ENCODE measurements around the gene ZNF136.

Gene ZNF136

DNA sequence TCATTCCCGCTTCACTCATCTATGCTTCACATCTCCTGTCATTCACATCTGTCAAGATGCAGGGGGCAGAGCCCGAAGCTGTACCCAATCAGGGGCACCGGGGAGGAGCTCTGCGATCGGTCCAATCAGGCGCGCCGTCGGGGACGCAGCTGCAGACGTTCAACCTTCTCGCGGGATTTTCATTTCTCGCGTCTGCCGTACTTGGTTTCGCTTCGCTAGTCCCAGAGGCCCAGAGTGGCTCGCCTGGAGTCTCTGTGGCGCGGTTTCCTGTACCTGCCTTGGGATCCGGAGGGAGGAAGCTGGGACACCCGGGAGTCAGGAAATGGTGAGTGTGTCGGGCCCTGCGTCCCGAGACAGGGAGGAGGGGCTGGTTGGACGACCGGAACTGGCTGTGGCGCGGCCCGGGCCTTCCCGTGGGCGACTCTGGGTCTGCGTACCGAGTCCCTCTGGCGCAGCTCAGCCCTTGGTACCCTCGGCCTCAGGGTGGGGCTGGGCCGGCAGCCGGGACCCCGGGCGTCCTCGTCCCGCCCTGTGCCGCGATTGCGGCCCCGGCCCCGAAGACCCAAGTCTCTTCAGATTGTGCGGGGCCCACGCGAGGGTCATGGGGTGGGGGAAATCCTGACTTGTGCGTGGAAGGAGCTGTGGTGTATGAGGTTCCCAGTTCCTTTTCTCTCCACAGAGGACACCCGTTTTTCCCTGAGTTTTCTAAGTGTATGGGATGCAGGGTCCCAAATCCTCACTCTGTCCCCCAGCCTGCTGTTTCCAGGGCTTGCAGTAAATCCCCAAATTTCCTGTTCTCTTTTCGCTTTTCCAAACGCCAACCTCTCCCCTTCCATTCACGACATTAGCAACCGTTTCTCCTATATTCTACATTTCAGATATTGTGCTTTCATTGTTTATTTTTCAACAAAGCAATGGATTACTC, at the start of gene ZNF136:
Gene ZNF136 (plus strand): TSS at position 215 of the 925 bp plus-strand sequence. CDS start 108 bp downstream, at position 323.
- peak; percentile 77 for DNase-seq

- no peak for DNase-seq
Observed at GRCh38 chr19:12113121-12113520, 49.8 kb upstream of the ZNF136 start.

GRCh38 chr19:12117201-12117970, 45.5 kb upstream of the ZNF136 start:
- no peak for DNase-seq

- no peak for DNase-seq
Observed at GRCh38 chr19:12126707-12127106, 36.2 kb upstream of the ZNF136 start.

DNA sequence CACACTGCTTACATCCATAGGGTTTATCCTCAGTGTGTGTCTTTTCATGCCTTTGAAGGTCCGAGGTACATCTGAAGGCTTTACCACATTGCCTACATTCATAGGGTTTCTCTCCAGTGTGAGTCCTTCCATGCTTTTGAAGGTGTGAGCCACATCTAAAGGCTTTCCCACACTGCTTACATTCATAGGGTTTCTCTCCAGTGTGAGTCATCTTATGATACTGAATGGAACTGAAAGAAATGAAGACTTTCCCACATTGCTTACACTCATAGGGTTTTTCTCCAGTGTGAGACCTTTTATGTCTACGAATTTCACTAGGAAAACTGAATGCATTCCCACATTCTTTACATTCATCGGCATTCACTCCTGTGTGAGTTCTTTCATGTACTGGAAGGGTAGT, 29.8 kb upstream of the ZNF136 start:
- no peak for DNase-seq

DNA sequence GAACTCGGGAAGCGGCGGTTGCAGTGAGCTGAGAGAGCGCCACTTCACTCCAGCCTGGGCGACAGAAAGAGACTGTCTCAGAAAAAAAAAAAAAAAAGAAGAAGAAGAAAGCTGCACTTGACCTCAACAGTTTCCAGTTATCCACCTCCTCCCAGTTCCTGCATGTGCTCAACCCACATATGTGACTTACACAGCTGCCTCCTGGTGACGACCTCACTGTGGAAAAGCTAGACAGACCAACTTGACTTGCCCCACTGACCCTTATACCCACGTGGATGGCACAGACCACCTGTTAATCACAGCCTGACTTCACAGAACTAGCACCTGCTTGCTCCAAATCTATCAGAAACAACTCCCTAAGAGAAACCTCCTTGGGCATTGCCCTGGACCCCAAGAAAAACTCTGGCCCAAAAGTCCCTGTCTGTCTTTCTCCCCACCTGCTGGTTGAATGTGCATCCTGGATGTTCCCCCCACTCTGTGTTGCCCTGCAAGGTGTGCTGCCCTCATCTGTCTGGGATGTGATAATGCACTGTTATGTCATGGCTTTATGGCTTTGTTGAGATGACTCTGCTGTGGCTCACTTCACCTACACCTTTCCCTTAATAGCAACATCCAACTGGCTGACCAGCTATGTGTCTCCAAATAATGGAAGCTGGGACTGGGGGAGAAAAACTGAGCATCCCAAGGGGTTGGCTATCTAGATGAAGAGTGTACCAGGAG, 25.5 kb upstream of the ZNF136 start:
- DNase-seq = no peak

DNA sequence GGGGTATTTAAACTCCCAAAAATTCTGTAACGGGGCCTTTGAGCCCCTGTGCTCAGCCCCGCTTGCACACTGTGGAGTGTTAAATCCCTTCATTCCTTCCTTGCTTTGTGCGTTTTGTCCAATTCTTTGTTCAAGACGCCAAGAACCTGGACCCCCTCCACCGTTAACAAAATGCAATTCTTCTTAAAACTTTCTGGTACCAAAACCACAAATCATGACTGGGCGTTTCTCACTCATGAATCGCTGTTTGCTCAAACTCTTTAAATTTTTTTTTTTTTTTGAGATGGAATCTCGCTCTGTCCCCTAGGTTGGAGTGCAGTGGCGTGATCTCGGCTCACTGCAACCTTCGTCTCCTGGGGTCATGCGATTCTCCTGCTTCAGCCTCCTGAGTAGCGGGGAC, 23.6 kb upstream of the ZNF136 start:
- no peak for DNase-seq

- peak; percentile 76 for DNase-seq
Observed at GRCh38 chr19:12139885-12140544, 22.9 kb upstream of the ZNF136 start, which contains the start of gene ZNF20. Gene ZNF20, minus strand, starts transcription at chr19:12140350. Its CDS starts 168 bp downstream, at chr19:12140182.

- DNase-seq = peak; percentile 72
Observed at GRCh38 chr19:12140545-12141404, 22.1 kb upstream of the ZNF136 start.

DNA sequence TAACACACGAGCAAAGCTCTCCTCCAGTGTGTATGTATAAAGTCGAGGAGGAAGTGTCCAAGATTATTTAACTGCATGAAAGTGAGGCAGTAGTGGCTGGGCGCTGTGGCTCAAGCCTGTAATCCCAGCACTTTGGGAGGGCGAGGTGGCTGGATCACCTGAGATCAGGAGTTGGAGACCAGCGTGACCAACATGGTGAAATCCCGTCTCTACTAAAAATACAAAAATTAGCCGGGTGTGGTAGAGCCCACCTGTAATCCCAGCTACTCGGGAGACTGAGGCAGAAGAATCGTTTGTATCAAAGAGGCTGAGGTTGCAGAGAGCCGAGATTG, 21.5 kb upstream of the ZNF136 start:
- DNase-seq = no peak

DNA sequence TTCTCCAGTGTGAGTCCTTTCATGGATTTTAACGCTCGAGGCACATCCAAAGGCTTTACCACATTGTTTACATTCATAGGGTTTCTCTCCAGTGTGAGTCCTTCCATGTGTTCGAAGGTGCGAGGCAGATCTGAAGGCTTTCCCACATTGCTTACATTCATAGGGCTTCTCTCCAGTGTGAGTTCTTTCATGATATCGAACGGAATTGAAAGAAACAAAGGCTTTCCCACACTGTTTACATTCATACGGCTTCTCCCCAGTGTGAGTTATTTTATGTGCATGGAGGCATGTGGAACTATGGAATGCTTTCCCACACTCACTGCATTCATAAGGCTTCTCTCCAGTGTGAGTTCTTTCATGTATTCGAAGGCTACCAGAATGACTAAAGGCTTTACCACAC, 17.5 kb upstream of the ZNF136 start:
- no peak for DNase-seq

- no peak for DNase-seq
Observed at GRCh38 chr19:12155324-12155860, 7.5 kb upstream of the ZNF136 start.

GRCh38 chr19:12156223-12157058, 6.5 kb upstream of the ZNF136 start, which contains the start of gene ZNF625:
Gene ZNF625, minus strand, starts transcription at chr19:12156734. Its CDS starts 176 bp downstream, at chr19:12156558.
- DNase-seq = peak; percentile 82

DNA sequence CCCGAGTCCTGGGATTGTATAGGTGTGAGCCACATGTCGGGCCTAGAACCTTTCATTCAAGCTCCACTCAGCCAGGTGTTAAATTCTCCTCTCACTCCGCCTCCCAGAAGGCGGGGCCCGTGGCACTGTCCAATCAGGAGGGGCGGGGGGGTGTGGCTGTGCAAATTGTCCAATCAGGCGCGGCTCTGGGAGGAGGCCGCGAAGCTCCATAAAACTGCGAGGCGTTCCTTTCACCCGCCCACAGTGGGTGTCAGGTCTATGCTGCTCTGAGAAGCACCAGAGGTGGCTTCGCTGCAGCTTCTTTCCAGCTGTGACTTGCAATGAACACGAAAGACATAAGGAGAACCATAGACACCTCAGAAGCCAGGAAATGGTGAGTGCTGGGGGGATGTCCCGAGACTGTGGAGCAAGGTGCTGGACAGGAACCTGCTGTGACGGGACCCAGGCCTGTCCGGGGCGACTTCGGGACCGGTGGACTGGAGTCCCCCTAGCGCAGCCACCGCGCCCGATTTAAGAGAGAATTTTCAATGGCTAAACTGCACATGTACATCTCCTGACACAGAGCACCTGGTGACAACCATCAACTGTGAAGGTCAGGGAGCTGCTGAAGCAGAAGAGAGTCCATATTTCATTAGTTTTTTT, 3.0 kb upstream of the ZNF136 start:
- no peak for DNase-seq

DNA sequence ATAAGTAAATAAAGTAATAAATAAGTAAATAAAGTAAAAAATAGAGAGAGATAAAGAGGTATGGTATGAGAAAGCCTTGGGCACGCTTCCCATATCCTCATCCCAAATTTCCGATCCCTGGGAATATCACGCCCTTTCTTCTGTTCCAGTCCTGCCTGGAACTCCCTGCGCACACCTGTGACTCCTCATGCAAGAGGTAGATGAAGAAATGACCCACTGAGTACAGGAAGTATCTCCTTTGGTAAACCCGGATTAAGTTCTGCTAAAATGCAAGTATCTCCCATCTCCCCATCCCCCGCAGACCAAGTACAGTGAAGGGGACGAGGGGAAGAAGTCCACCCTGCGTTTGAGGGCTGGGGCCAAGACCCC, 399 bp upstream of the ZNF136 start:
- DNase-seq = no peak

DNA sequence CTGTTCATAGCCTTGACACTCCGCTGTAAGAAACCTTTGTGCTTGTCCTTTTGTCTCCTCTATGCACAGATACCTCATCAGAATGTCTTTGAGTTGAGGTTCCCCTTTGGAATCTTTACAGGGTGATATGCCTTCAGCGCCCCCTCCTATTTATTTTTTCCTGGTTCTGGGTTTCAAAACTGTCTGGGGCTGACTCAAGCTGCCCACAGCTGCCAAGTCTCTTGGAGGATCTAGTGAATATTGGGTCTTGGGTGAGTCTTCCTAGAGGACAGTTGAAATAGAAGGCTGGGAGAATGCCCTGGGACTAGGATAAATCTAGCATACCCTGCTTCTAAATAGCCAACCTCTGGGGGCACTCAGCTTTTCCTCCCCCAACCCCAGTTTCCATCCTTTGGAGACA, 930 bp downstream of the ZNF136 start:
- no peak for DNase-seq

DNA sequence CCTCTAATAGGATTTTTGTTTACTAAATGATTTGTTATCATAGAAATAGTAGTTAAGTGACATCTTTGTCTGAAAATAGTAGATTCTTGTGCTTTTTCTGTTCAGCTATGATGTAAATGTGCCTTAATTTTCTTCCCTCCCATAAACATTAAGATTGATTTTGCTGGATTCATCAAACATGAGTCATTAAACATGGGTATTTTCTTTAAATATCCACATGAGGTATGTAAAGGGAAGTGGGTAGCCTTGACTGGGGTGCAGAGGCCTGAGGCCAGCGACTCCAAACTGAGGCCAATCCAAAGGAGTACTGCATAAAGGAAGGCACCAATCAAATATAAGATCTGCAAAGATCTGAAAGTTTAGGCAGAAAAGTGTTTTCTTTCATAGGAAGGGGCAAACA, 3.7 kb downstream of the ZNF136 start:
- no peak for DNase-seq

GRCh38 chr19:12180377-12180776, 17.5 kb downstream of the ZNF136 start:
- DNase-seq = no peak

- DNase-seq = no peak
Observed at GRCh38 chr19:12187625-12188024, 24.7 kb downstream of the ZNF136 start.

Measured in NCI-H526 treated with DMSO at 0.1 percent for 48 hours (cell line).